Osteocyte (in vitro differentiated cells): ENCODE measurements around the gene NDNF. TPM values are rescaled to one million over a fixed set of nuclear protein-coding genes. Genes with fewer than 3 reads are reported as not detected.
A peak's percentile ranks its signal among the peaks of the same experiment; 100 is the strongest.

Experiments used
- DNase-seq: peaks from one replicate; pipeline ENCODE4 v3.0.0; 2021; ENCODE audit warnings: mixed read lengths; ENCODE audit not compliant: unreplicated experiment; ENCODE audit errors: extremely low spot score
- H3K27ac Mint-ChIP-seq: one replicate; pipeline ENCODE4 v1.8.0; 2021; ENCODE audit warnings: mild to moderate bottlenecking, mixed read lengths; ENCODE audit not compliant: unreplicated experiment
- H3K27me3 Mint-ChIP-seq: one replicate; pipeline ENCODE4 v1.8.0; 2021; ENCODE audit warnings: mixed read lengths; ENCODE audit not compliant: unreplicated experiment
- H3K36me3 Mint-ChIP-seq: one replicate; pipeline ENCODE4 v1.8.0; 2021; ENCODE audit warnings: mixed read lengths; ENCODE audit not compliant: unreplicated experiment
- H3K4me1 Mint-ChIP-seq: one replicate; pipeline ENCODE4 v1.8.0; 2021; ENCODE audit warnings: mixed read lengths; ENCODE audit not compliant: unreplicated experiment
- H3K4me3 Mint-ChIP-seq: one replicate; pipeline ENCODE4 v1.8.0; 2021; ENCODE audit warnings: mild to moderate bottlenecking, moderate library complexity, mixed read lengths; ENCODE audit not compliant: unreplicated experiment
- H3K9me3 Mint-ChIP-seq: one replicate; pipeline ENCODE4 v1.8.0; 2021; ENCODE audit warnings: mixed read lengths; ENCODE audit not compliant: unreplicated experiment
- CTCF ChIP-seq: fragments of 200-600 bp; sonication (generic); IDR thresholded peaks from 2 replicates; pipeline ENCODE4 v1.5.0; 2021; ENCODE audit warnings: antibody characterized with exemption, mild to moderate bottlenecking, moderate library complexity
- total RNA-seq: library from RNA; stranded (reverse); gene quantifications from 2 replicates; pipeline ENCODE4 v1.2.1, GENCODE V29; 2021

Gene NDNF
- total RNA-seq, 1 donor from 2014 or later, result not detected

DNA sequence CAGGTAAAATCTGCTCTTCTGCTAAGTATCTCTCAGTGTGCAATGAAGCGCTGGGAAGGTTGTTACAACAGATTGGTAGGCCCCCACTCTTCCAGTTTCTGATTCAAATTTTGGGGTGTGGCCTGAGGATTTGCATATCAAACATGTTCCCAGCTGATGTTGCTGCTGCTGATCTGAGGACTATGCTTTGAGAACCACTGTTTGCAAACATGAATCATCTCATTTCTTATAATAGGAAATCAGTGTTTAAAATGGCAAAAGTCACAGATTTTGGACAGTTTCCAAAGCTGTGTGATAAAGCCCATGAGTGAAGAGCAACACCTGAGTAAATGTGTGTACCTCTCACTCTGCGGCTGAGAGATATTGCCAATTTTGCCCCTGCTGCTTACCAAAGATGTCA lies 36.2 kb upstream of the NDNF start:
- Mint-ChIP-seq H3K27ac (no peak overlapping the region), H3K4me1 (no peaks in the 10 kb centered on the region), H3K4me3 (no peak overlapping the region), H3K27me3 (peaks cover 37% of the 10 kb centered on the region), H3K9me3 (no peaks in the 10 kb centered on the region), H3K36me3 (no peaks in the 10 kb centered on the region)
- TF ChIP-seq CTCF, result no peak
- no peak for DNase-seq

DNA sequence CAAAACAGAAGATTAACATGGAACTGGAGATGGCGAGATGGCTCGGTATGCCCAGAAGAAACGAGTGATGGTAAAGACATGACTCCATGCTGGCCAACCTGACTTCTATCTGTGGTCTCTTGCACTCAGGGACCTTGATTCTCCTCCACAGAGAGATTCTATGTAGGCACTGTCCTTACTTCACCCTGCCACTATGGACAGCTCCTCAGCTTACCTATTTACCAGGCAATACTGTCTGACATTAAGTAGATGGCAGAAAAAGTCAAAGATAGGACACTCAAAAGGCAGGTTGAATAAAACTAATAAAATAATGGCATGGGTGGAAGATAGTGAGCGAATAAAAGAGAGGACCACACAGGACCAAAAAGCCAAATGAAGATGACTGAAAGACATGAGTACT lies 35.2 kb upstream of the NDNF start:
- no peak for TF ChIP-seq CTCF
- no peak overlapping the region for H3K27ac Mint-ChIP-seq
- no peak for DNase-seq
- H3K27me3 Mint-ChIP-seq, result peaks cover 45% of the 10 kb centered on the region
- no peaks in the 10 kb centered on the region for H3K36me3 Mint-ChIP-seq
- H3K9me3 Mint-ChIP-seq, result no peaks in the 10 kb centered on the region
- no peaks in the 10 kb centered on the region for H3K4me1 Mint-ChIP-seq
- no peak overlapping the region for H3K4me3 Mint-ChIP-seq

DNA sequence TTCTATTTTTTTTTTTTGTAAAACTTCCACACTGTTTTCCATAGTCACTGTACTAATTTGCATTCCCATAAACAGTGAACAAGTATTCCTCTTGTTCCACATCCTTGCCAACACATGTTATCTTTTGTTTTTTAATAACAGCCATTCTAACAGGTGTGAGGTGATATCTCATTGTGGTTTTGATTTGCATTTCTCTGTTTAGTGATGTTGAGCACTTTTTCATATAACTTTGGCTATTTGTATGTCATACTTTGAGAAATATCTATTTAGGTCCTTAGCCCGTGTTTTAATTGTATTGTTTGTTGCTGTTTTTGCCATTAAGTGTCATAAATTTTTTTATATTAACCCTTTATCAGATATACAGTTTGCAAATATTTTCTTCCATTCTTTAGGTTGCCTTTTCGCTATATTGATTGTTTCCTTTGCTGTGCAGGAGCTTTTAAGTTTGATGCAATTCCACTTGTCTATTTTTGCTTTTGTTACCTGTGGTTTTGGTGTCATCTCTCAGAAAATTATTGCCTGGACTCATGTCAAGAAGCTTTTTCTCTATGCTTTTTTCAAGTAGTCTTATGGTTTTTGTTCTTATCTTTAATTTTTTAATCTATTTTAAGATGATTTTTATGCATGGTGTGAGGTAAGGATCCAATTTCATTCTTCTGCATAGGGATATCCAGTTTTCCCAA lies 27.9 kb upstream of the NDNF start:
- Mint-ChIP-seq H3K27ac (no peak overlapping the region), H3K4me3 (no peak overlapping the region), H3K36me3 (no peaks in the 10 kb centered on the region), H3K9me3 (no peaks in the 10 kb centered on the region), H3K27me3 (peaks cover 45% of the 10 kb centered on the region), H3K4me1 (no peaks in the 10 kb centered on the region)
- no peak for TF ChIP-seq CTCF
- no peak for DNase-seq

DNA sequence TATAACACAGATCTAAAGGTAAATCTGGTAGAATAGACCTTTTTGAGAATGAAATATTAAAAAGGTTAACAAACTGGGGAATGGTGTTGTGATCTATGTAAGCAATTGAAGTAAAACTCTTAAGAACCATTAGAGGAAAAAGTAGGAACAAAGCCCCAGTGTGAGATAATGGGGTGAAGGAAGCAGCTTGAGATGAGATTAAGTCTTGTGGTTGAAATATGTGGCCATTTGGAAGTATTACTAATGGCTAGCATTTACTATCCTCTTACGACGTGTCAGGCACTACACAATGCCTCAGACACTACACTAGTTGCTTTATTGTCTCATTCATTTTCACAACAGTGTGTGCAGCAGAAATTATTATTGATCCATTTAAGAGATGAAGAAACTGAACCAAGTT lies 25.9 kb upstream of the NDNF start:
- Mint-ChIP-seq H3K27me3 (peaks cover 35% of the 10 kb centered on the region), H3K4me3 (no peak overlapping the region), H3K9me3 (no peaks in the 10 kb centered on the region), H3K4me1 (no peaks in the 10 kb centered on the region), H3K27ac (no peak overlapping the region), H3K36me3 (no peaks in the 10 kb centered on the region)
- no peak for TF ChIP-seq CTCF
- no peak for DNase-seq

DNA sequence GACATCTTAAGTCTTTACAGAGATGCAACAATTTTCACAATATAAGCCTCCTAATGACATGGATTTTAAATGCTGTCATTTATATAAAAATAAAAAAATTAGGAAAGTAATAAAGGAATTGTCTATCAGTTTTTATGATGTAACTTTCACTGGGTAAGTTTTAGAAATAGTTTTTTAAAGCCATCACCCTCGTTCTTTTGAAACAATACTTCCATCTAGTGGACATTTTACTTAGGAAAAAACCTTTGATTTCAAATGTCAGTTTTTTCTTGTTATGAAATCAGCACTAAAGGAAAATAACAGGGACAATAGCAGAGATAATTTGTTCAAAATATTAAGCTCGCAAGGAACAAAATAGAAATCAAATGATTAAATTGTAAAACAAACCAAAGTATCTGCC lies 24.3 kb upstream of the NDNF start:
- Mint-ChIP-seq H3K27me3 (peaks cover 20% of the 10 kb centered on the region), H3K4me3 (no peak overlapping the region), H3K27ac (no peak overlapping the region), H3K9me3 (no peaks in the 10 kb centered on the region), H3K4me1 (no peaks in the 10 kb centered on the region), H3K36me3 (no peaks in the 10 kb centered on the region)
- no peak for DNase-seq
- TF ChIP-seq CTCF, result peak; percentile 71
